ENCODE measurements around the gene FUT1. TPM values are rescaled to one million over a fixed set of nuclear protein-coding genes. Genes with fewer than 3 reads are reported as not detected.
A peak's percentile ranks its signal among the peaks of the same experiment; 100 is the strongest.

Gene FUT1
- polyA plus RNA-seq, 1 donor (not counting 4 experiments of a cell fraction or from before 2014, with no cell fraction given): 3.7 TPM

DNA sequence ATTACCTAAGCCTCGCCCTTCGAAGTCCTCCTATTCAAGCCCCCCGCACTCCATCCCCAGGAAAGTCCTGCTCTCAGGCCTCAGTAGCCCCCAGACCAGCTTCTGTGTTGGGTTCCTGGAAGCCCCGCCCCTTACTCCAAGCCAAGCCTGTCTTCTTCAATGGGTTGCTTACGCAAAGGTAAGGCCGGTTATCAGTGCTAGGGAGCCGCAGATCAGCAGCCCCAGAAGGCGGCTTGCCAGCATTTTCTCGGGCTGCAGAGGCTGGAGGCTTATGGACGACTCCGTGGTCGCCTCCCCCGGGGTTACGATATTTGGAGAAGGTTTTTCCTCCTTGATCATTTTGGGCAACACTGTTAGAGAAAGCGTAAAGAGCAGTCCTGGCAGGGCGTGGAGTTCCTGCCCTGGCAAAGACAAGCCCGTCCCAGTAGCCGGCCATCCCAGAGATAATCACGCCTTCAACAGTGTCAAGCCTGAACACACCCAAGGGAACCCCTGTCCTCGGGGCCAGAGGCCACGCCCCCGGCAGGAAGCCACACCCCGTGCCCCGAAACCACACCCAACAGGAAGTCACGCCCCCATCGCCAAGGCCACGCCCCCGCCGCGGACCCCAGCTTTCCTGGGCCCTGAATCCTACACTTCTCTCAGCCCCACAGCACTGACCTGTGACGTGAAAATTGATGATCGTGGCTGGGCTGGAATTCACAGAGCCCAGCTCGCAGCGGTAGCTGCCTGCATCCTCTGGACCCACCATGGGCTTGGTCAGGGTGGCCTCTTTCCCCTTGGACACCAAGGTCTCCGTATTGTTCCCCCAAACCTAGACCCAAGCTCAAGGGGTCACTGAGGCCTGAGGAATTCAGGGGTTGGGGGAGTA lies 11.1 kb downstream of the FUT1 start:
- dilution Hi-C loops (cut with MboI; ENCODE audit: extremely low pct_ligation_motif_present, low sequenced_read_pairs): no loop called here
- Histone ChIP-seq H3K9ac (ENCODE audit: control insufficient read depth, extremely low read depth, insufficient read depth, low read length) (peak overlapping the region; percentile 25), H4K20me1 (ENCODE audit: control insufficient read depth, extremely low read depth, insufficient read depth, low read length) (no peaks in the 10 kb centered on the region), H3K27me3 (ENCODE audit: control insufficient read depth, extremely low read depth, insufficient read depth, low read length) (no peaks in the 10 kb centered on the region), H3K36me3 (ENCODE audit: control insufficient read depth in 2 of 2, extremely low read depth in 1 of 2, insufficient read depth in 2 of 2, low read length in 2 of 2) (peaks cover 0 to under 1% of the 10 kb centered on the region in 2 experiments), H3K4me3 (ENCODE audit: control insufficient read depth in 2 of 3, extremely low read depth in 1 of 3, insufficient read depth in 2 of 3, low read depth in 1 of 3, low read length in 3 of 3) (peak overlapping the region in 1 of 3 experiments; percentile 37), H3K27ac (ENCODE audit: control insufficient read depth, insufficient read depth, low read length) (no peak overlapping the region), H2AFZ (ENCODE audit: control insufficient read depth, low read length) (peak overlapping the region; percentile 61), H3K4me2 (ENCODE audit: control insufficient read depth, extremely low read depth, insufficient read depth, low read depth, low read length) (peak overlapping the region; percentile 67), H3K9me1 (ENCODE audit: control insufficient read depth, extremely low read depth, insufficient read depth, low read length) (no peaks in the 10 kb centered on the region), H3K79me2 (ENCODE audit: control insufficient read depth, insufficient read depth, low read length) (no peaks in the 10 kb centered on the region), H3K9me3 (ENCODE audit: control insufficient read depth, low read depth, low read length) (no peaks in the 10 kb centered on the region), H3K4me1 (ENCODE audit: control insufficient read depth, extremely low read depth, insufficient read depth, low read length) (peaks cover 16% of the 10 kb centered on the region)
- TF ChIP-seq EZH2 (IDR thresholded peaks at IDR 0.05; ENCODE audit: low read length): no peak
- TF ChIP-seq, protein P1, sequence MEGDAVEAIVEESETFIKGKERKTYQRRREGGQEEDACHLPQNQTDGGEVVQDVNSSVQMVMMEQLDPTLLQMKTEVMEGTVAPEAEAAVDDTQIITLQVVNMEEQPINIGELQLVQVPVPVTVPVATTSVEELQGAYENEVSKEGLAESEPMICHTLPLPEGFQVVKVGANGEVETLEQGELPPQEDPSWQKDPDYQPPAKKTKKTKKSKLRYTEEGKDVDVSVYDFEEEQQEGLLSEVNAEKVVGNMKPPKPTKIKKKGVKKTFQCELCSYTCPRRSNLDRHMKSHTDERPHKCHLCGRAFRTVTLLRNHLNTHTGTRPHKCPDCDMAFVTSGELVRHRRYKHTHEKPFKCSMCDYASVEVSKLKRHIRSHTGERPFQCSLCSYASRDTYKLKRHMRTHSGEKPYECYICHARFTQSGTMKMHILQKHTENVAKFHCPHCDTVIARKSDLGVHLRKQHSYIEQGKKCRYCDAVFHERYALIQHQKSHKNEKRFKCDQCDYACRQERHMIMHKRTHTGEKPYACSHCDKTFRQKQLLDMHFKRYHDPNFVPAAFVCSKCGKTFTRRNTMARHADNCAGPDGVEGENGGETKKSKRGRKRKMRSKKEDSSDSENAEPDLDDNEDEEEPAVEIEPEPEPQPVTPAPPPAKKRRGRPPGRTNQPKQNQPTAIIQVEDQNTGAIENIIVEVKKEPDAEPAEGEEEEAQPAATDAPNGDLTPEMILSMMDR (optimal IDR thresholded peaks at IDR 0.05 in 1 of 3, IDR thresholded peaks at IDR 0.05 in 1 of 3, conservative IDR thresholded peaks at IDR 0.05 in 1 of 3; ENCODE audit: extremely low read depth in 1 of 3, insufficient read depth in 2 of 3, low read length in 3 of 3): no peak
- FAIRE-seq (peak; percentile 57), DNase-seq (ENCODE audit: low read depth, low spot score) (no peak)

- H3K36me3 ChIP-seq (ENCODE audit: control insufficient read depth in 2 of 2, extremely low read depth in 1 of 2, insufficient read depth in 2 of 2, low read length in 2 of 2): no peaks in the 10 kb centered on the region
- no peaks in the 10 kb centered on the region for H3K9me1 ChIP-seq (ENCODE audit: control insufficient read depth, extremely low read depth, insufficient read depth, low read length)
- DNase-seq (ENCODE audit: low read depth, low spot score) (no peak), FAIRE-seq (no peak)
- peak within 1 kb of the TSS; percentile 66 for H2AFZ ChIP-seq (ENCODE audit: control insufficient read depth, low read length)
- peaks cover 16% of the 10 kb centered on the region for H3K4me1 ChIP-seq (ENCODE audit: control insufficient read depth, extremely low read depth, insufficient read depth, low read length)
- peak within 1 kb of the TSS; percentile 25 for H3K9ac ChIP-seq (ENCODE audit: control insufficient read depth, extremely low read depth, insufficient read depth, low read length)
- no peak for TF ChIP-seq EZH2 (IDR thresholded peaks at IDR 0.05; ENCODE audit: low read length)
- TF ChIP-seq, protein P1 (optimal IDR thresholded peaks at IDR 0.05 in 1 of 3, IDR thresholded peaks at IDR 0.05 in 1 of 3, conservative IDR thresholded peaks at IDR 0.05 in 1 of 3; ENCODE audit: extremely low read depth in 1 of 3, insufficient read depth in 2 of 3, low read length in 3 of 3): no peak
- no peaks in the 10 kb centered on the region for H4K20me1 ChIP-seq (ENCODE audit: control insufficient read depth, extremely low read depth, insufficient read depth, low read length)
- no peaks in the 10 kb centered on the region for H3K27me3 ChIP-seq (ENCODE audit: control insufficient read depth, extremely low read depth, insufficient read depth, low read length)
- dilution Hi-C loops (cut with MboI; ENCODE audit: extremely low pct_ligation_motif_present, low sequenced_read_pairs): no loop called here
- no peaks in the 10 kb centered on the region for H3K79me2 ChIP-seq (ENCODE audit: control insufficient read depth, insufficient read depth, low read length)
- no peaks in the 10 kb centered on the region for H3K9me3 ChIP-seq (ENCODE audit: control insufficient read depth, low read depth, low read length)
- peak within 1 kb of the TSS; percentile 74 for H3K4me2 ChIP-seq (ENCODE audit: control insufficient read depth, extremely low read depth, insufficient read depth, low read depth, low read length)
- no peak within 1 kb of the TSS for H3K27ac ChIP-seq (ENCODE audit: control insufficient read depth, insufficient read depth, low read length)
- H3K4me3 ChIP-seq (ENCODE audit: control insufficient read depth in 2 of 3, extremely low read depth in 1 of 3, insufficient read depth in 2 of 3, low read depth in 1 of 3, low read length in 3 of 3): peak within 1 kb of the TSS in 2 of 3 experiments; percentile 53
These were observed 12.1 kb downstream of the FUT1 start, which contains the start of gene RASIP1 for GRCh38 chr19:48740164-48740972. Gene RASIP1 (minus strand): TSS chr19:48740610. CDS start chr19:48740282, 328 bp downstream.
